HG02588 (cell line): ENCODE results near the gene C1orf167.

Experiments
- ATAC-seq: cut with Tn5 transposase; IDR thresholded peaks from one replicate; pipeline ENCODE4 v1.9.1; 2021; ENCODE audit warnings: mild to moderate bottlenecking, moderate library complexity; ENCODE audit not compliant: unreplicated experiment

The C1orf167 gene

DNA sequence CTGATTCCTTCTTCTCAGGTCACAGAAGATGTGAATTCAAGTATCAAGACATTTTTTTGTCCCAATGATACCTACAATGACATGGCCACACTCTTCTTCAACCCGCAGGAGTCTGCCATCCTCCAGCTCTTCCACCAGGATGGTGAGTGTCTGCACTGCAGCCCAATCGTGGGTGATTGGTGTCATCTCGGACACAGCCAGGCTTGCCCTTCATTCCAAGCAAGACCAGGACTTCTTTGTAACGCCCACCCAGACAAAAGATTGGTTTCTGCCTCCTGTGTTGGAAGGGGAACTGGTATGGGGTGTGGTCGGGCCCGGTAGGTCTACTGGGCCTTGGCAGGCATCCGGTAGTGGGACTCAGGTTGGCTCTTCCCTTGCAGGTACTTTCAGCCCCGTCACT, 71.5 kb downstream of the C1orf167 start:
- no peak for ATAC-seq

DNA sequence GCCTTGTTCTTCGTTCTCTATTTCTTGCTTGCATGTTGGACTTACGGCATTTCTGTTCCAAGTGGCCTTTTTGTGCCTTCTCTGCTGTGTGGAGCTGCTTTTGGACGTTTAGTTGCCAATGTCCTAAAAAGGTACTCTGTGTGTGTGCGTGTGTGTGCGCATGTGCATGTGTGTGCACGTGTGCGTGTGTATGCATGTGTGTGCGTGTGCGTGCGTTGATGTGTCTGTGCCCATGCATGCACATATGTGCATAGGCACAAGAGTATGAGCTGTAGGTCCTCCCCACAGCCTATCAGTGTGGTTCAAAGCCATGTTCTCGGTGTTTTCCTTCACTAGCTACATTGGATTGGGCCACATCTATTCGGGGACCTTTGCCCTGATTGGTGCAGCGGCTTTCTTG, 71.9 kb downstream of the C1orf167 start:
- no peak for ATAC-seq

DNA sequence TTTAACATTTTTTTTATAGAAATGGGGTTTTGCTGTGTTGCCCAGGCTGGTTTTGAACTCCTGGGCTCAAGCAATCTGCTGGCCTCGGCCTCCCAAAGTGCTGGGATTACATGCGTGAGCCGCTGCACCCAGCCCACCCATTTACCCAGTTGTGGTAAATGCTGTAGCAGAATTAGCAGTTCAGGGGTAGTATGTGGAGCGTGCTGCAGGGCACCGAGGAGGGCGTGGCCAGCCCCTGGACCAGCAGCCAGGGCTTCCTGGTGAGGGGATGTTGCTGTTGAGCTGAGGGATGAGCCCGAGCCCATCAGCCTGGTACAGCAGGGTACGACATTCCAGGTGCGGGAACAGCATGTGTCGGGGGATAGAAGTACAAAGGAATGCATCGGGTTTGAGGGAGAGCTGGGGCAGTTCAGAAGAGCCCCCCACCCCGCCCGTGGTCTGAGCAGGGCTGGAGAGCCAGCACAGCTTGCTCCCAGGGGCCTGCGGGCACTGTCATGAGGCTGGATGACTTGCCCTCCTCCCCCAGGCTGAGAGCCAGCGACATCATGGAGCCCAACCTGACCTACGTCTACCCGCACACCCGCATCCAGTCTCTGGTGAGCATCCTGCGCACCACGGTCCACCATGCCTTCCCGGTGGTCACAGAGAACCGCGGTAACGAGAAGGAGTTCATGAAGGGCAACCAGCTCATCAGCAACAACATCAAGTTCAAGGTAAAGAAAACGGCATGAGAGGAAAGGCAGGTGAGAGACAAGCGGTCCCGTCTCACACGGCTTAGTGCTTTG, 73.6 kb downstream of the C1orf167 start:
- no peak for ATAC-seq

DNA sequence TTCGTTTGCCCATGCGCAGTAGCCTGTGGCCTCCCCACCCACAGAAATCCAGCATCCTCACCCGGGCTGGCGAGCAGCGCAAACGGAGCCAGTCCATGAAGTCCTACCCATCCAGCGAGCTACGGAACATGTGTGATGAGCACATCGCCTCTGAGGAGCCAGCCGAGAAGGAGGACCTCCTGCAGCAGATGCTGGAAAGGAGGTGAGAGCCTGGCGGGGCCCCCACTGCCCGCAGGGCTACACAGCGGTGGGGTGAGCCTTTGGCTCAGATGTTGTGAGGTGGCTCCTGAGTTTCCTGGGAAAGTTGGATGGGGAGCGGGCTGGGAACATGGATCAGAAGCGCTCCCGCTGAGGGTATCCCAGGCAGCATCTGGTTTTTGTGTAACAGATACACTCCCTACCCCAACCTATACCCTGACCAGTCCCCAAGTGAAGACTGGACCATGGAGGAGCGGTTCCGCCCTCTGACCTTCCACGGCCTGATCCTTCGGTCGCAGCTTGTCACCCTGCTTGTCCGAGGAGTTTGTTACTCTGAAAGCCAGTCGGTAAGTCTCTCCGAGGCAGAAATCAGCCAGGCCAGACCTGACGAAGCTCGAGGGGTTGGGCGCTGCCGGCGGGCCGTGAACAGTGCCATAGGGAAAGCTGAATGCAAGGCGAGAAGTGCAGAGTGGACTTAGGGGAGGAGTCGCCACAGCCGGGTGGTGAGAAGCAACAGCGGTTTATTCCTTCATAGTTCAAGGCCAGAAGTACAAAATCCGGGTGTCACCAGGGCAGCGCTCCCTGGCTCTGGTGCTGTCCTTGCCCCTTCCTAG, 75.2 kb downstream of the C1orf167 start:
- ATAC-seq, result no peak

DNA sequence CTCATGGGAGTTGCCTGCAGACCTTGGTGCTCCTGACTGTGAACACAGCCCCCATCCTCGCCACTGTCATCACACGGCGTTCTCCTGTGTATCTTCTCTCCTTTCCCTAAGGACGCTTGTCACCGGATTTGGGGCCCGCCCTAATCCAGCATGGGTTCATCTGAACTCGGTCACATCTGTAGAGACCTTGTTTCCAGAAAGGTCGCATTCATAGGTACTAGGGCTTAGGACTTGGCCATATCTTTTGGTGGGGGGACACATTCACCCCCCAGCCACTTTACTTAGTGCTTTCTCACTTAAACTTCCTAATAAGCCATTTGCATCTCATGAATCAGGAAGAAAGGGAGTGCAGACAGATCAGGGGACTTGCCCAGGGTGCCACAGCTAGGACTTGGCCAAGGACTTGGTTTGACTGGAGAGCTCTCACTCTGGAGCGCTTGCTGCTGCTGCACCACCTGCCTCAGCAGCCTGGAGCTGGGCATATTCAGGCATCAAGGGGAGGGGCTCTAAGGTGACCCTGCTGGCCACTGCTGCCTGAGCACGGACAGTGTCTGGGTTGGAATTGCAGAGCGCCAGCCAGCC, 75.9 kb downstream of the C1orf167 start:
- ATAC-seq, result no peak

DNA sequence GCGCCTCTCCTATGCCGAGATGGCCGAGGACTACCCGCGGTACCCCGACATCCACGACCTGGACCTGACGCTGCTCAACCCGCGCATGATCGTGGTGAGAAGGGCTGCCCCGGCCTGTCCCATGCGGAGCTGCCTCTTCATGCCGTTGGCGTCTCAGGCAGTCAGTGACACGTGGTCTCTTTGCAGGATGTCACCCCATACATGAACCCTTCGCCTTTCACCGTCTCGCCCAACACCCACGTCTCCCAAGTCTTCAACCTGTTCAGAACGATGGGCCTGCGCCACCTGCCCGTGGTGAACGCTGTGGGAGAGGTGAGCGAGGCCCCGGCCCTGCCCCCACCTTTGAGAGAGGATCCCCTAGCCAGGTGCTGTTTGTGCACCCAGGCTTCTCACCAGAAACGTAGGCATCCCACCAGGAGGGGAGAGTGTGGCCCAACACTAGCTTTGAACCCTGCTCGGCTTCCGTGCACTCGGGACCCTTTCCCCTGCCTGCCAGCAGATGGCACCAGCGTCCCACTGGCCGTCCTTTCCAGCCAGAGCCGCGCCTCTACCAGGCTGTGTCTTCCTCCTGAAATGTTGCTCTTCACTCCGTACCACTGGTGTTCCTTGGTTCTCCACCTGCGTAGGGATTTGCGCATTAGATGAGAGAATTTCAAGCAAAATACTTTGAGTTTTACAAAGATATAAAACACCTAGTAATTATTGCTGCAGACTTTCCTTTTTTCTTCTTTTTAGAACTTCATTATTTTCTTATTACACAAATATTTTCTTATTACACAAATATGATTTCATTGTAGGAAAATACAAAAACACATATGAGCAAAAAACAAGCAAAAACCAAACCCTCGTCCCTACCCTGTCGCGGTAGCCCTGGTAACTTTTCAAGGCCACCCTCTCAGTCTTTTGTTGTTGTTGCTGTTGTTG, 76.6 kb downstream of the C1orf167 start:
- no peak for ATAC-seq
